ENCODE measurements around the gene CETN2.

GRCh38 chrX:152850465-152850864, 19.9 kb upstream of the CETN2 start:
- TF ChIP-seq POLR2A (IDR thresholded peaks at IDR 0.05) (no peak), CTCF (IDR thresholded peaks at IDR 0.05) (no peak)

Measured in testis (tissue), 2 donors.